HepG2 (cell line): ENCODE results near the gene CFAP73. TPM values are rescaled to one million over a fixed set of nuclear protein-coding genes. Genes with fewer than 3 reads are reported as not detected.

ENCODE experiments used
- ARNTL ChIP-seq: sonication (generic); formaldehyde crosslinking; IDR thresholded peaks from 2 replicates; pipeline ENCODE4 v1.4.0; 2020; ENCODE audit warnings: mild to moderate bottlenecking, missing genetic modification reagents
- ATF4 ChIP-seq, 2 experiments: fragments of 450-650 bp in 1 of 2; sonication (generic) in 1 of 2; formaldehyde crosslinking; IDR thresholded peaks; 2 replicates each; pipeline versions ENCODE4 v1.5.0 to v1.8.0; 2020 to 2022; ENCODE audit warnings: mild to moderate bottlenecking in 1 of 2, missing genetic modification reagents in 1 of 2
- DMAP1 ChIP-seq: IDR thresholded peaks from 2 replicates; pipeline ENCODE4 v1.6.1; 2016
- GATAD1 ChIP-seq: IDR thresholded peaks from 2 replicates; pipeline ENCODE4 v1.6.1; 2016; ENCODE audit warnings: missing genetic modification reagents, missing compliant biosample characterization
- MLX ChIP-seq: IDR thresholded peaks from 2 replicates; pipeline ENCODE4 v1.6.1; 2016
- NFYB ChIP-seq: sonication (generic); formaldehyde crosslinking; IDR thresholded peaks from 2 replicates; pipeline ENCODE4 v1.4.0; 2020; ENCODE audit warnings: missing genetic modification reagents
- PRDM4 ChIP-seq: sonication (generic); formaldehyde crosslinking; IDR thresholded peaks from 2 replicates; pipeline ENCODE4 v1.9.0; 2021; ENCODE audit warnings: missing genetic modification reagents, borderline replicate concordance
- SOX6 ChIP-seq, 2 experiments: fragments of 450-650 bp in 1 of 2; sonication (generic) in 1 of 2; formaldehyde crosslinking in 1 of 2; IDR thresholded peaks; 2 replicates each; pipeline versions ENCODE4 v1.4.0 to v1.6.1; 2017 to 2020; ENCODE audit warnings: antibody characterized with exemption in 1 of 2, mild to moderate bottlenecking in 1 of 2, missing genetic modification reagents in 1 of 2
- SPEN ChIP-seq: sonication (generic); formaldehyde crosslinking; IDR thresholded peaks from 2 replicates; pipeline ENCODE4 v1.5.1; 2020; ENCODE audit warnings: low read depth, mild to moderate bottlenecking, missing genetic modification reagents
- U2AF2 ChIP-seq: fragments of 200-400 bp; formaldehyde crosslinking; IDR thresholded peaks from 2 replicates; pipeline ENCODE4 v1.6.1; 2017; ENCODE audit warnings: low read depth, mild to moderate bottlenecking, low read length
- ZBTB3 ChIP-seq: sonication (generic); formaldehyde crosslinking; IDR thresholded peaks from 2 replicates; pipeline ENCODE4 v1.4.0; 2020; ENCODE audit warnings: low read depth, mild to moderate bottlenecking, moderate library complexity, missing genetic modification reagents, borderline replicate concordance
- ZC3H13 ChIP-seq: sonication (generic); formaldehyde crosslinking; IDR thresholded peaks from 2 replicates; pipeline ENCODE4 v1.8.1; 2023; ENCODE audit warnings: mild to moderate bottlenecking, missing genetic modification reagents, moderate library complexity
- ZNF136 ChIP-seq: sonication (generic); formaldehyde crosslinking; IDR thresholded peaks from 2 replicates; pipeline ENCODE4 v1.8.1; 2022; ENCODE audit warnings: low read depth, mild to moderate bottlenecking, moderate library complexity, missing genetic modification reagents
- ZNF263 ChIP-seq: sonication (generic); formaldehyde crosslinking; IDR thresholded peaks from 2 replicates; pipeline ENCODE4 v1.4.0; 2020; ENCODE audit warnings: missing genetic modification reagents
- ZNF382 ChIP-seq: sonication (generic); formaldehyde crosslinking; IDR thresholded peaks from 2 replicates; pipeline ENCODE4 v1.5.0; 2020; ENCODE audit warnings: missing genetic modification reagents, mild to moderate bottlenecking, borderline replicate concordance
- ZNF432 ChIP-seq: sonication (generic); formaldehyde crosslinking; IDR thresholded peaks from 2 replicates; pipeline ENCODE4 v1.5.0; 2020; ENCODE audit warnings: missing genetic modification reagents, mild to moderate bottlenecking, borderline replicate concordance
- ZNF468 ChIP-seq: sonication (generic); formaldehyde crosslinking; IDR thresholded peaks from 2 replicates; pipeline ENCODE4 v1.8.0; 2022; ENCODE audit warnings: mild to moderate bottlenecking, moderate library complexity, missing genetic modification reagents
- ZNF576 ChIP-seq: sonication (generic); formaldehyde crosslinking; IDR thresholded peaks from 2 replicates; pipeline ENCODE4 v1.4.0; 2020; ENCODE audit warnings: mild to moderate bottlenecking, missing genetic modification reagents
- ZNF724P ChIP-seq: sonication (generic); formaldehyde crosslinking; IDR thresholded peaks from 2 replicates; pipeline ENCODE4 v1.8.0; 2022; ENCODE audit warnings: missing genetic modification reagents, borderline replicate concordance
- ZSCAN29 ChIP-seq: sonication (generic); formaldehyde crosslinking; conservative IDR thresholded peaks from 2 replicates; pipeline ENCODE4 v1.4.0; 2020; ENCODE audit warnings: mild to moderate bottlenecking, missing genetic modification reagents
- ZSCAN30 ChIP-seq: sonication (generic); formaldehyde crosslinking; IDR thresholded peaks from 2 replicates; pipeline ENCODE4 v1.5.0; 2020; ENCODE audit warnings: mild to moderate bottlenecking, missing genetic modification reagents
- polyA plus RNA-seq, 8 experiments: library from polyadenylated mRNA; depleted of rRNA in 3 of 8; stranded (reverse) in 7 of 8; unstranded in 1 of 8; fragments of >200 nt; fragmentation: Illumina TruSeq in 4 of 8; extraction: Trizol in 4 of 8; gene quantifications; 2 replicates each; pipeline versions ENCODE4 v1.2.1 to v1.2.3, GENCODE V29; 2011 to 2016; ENCODE audit warnings: low read depth in 4 of 8, missing spikeins in 1 of 8, mixed read lengths in 1 of 8; ENCODE audit not compliant: insufficient read depth in 1 of 8
- total RNA-seq, 5 experiments: library from RNA; depleted of rRNA; stranded (reverse); fragments of >200 nt; fragmentation: Illumina TruSeq; extraction: Trizol; gene quantifications; 2 replicates each; pipeline ENCODE4 v1.2.3, GENCODE V29; 2016; ENCODE audit warnings: low read depth in 1 of 5
- TF ChIP-seq, protein P1 (sequence below): sonication (generic); formaldehyde crosslinking; IDR thresholded peaks from 2 replicates; pipeline ENCODE4 v1.8.1; 2023; ENCODE audit warnings: missing genetic modification reagents, mild to moderate bottlenecking, borderline replicate concordance
- TF ChIP-seq, protein P2 (sequence below): sonication (generic); formaldehyde crosslinking; IDR thresholded peaks from 2 replicates; pipeline ENCODE4 v1.4.0; 2020; ENCODE audit warnings: missing genetic modification reagents

Gene CFAP73
- total and polyA plus RNA-seq, 2 of the 13 experiments (the other 11 are each of a cell fraction or from before 2014, with no cell fraction given) = not detected

DNA sequence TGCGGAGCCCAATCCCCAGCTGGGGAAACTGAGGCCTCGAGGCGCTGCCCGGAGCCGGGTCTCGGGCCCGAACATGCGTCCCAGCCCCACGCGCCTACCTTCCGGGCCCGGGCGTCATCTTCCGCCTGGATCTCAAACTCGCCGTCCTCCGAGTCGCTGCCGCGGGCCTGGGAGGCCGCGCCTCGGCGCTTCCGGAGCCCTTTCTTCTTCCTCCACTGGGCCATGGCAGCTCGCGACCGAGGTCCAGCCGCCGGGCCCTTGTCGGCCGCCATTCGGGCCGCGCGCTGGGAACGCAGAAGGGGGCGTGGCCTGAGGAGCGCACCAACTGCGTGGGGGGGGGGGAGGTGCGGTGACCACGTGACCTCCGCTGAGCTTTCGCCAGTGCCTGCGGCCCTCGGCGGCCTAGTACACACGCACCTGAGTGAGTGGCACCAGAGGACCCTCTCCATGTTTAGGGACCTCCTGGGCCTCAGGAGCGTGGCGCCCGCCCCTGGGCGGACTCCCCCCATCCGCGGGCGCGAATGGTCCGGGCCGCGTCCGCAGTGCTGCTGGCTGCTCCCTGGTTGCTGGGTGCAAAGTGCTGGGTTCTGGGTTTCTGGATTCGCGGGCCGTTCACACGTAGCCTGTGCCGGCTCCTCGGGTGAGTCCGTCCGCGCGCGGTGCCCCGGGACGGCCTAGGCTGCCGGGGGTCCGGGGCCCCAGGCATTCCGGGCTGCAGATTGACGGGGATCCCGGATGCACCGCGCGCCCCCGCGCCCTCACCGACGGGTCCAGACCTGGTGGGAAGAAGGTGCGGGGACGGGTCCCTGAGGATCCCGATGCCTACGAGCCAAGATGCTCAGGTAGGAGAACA, 35.9 kb downstream of the CFAP73 start, which contains the start of the genes DDX54 and RITA1 (continued):
- TF ChIP-seq ATF4 (CRISPR knock-in tag; IDR thresholded peaks at IDR 0.05) = peak in 1 of 2 experiments; percentile 74; a peak in 1 of 4 replicates
- TF ChIP-seq ARNTL = no peak; the same call in none of the 2 replicates
- no peak for TF ChIP-seq ZNF382
- TF ChIP-seq DMAP1 (CRISPR knock-in tag) = peak; percentile 93
- no peak for TF ChIP-seq ZSCAN29
- no peak for TF ChIP-seq NFYB (CRISPR knock-in tag)
- no peak; the same call in 1 of the 2 replicates for TF ChIP-seq MLX (CRISPR knock-in tag)
- no peak for TF ChIP-seq ZBTB3
- TF ChIP-seq ZNF576 (CRISPR knock-in tag) = no peak
- TF ChIP-seq ZNF263 (CRISPR knock-in tag) = no peak; the same call in 1 of the 2 replicates
- TF ChIP-seq ZNF468 (CRISPR knock-in tag) = no peak
- TF ChIP-seq, protein P1, sequence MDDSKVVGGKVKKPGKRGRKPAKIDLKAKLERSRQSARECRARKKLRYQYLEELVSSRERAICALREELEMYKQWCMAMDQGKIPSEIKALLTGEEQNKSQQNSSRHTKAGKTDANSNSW (CRISPR knock-in tag) = peak; percentile 27; the same call in 1 of the 2 replicates
- TF ChIP-seq ZNF136 (CRISPR knock-in tag) = peak; percentile 58; the same call in 1 of the 2 replicates
- peak; percentile 79 for TF ChIP-seq ZC3H13 (CRISPR knock-in tag)
- TF ChIP-seq GATAD1 (CRISPR knock-in tag) = peak; percentile 69; the same call in 1 of the 2 replicates
- no peak for TF ChIP-seq PRDM4
- TF ChIP-seq U2AF2 = no peak
- TF ChIP-seq, protein P2, sequence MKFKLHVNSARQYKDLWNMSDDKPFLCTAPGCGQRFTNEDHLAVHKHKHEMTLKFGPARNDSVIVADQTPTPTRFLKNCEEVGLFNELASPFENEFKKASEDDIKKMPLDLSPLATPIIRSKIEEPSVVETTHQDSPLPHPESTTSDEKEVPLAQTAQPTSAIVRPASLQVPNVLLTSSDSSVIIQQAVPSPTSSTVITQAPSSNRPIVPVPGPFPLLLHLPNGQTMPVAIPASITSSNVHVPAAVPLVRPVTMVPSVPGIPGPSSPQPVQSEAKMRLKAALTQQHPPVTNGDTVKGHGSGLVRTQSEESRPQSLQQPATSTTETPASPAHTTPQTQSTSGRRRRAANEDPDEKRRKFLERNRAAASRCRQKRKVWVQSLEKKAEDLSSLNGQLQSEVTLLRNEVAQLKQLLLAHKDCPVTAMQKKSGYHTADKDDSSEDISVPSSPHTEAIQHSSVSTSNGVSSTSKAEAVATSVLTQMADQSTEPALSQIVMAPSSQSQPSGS (CRISPR knock-in tag) = no peak; the same call in 1 of the 2 replicates
- peak; percentile 83 for TF ChIP-seq SPEN
- 0 out of 2 replicates have a peak, but pooled peaks have one; percentile 7 for TF ChIP-seq ZNF432 (CRISPR knock-in tag)
- TF ChIP-seq ZNF724P (CRISPR knock-in tag) = peak; percentile 58; the same call in 1 of the 2 replicates
- no peak; the same call in none of the 2 replicates for TF ChIP-seq ZSCAN30
- no peak for TF ChIP-seq SOX6 (IDR thresholded peaks at IDR 0.05)
- peak; percentile 64 for TF ChIP-seq SOX6 (CRISPR knock-in tag; IDR thresholded peaks at IDR 0.05)
